Neural crest cell (in vitro differentiated cells): Measurements from ENCODE around the gene IQGAP1. TPM values are rescaled to one million over a fixed set of nuclear protein-coding genes. Genes with fewer than 3 reads are reported as not detected.

Experiments used
- DNase-seq: peaks from one replicate; pipeline ENCODE4 v3.0.0; 2021; ENCODE audit warnings: low read depth, mixed read lengths, low spot score
- H3K27ac Mint-ChIP-seq: one replicate; pipeline ENCODE4 v1.8.0; 2021; ENCODE audit warnings: mild to moderate bottlenecking, mixed read lengths; ENCODE audit not compliant: unreplicated experiment
- H3K27me3 Mint-ChIP-seq: 2 replicates; pipeline ENCODE4 v1.8.0; 2021; ENCODE audit warnings: low read depth, mild to moderate bottlenecking, mixed read lengths
- H3K36me3 Mint-ChIP-seq: 2 replicates; pipeline ENCODE4 v1.8.0; 2021; ENCODE audit warnings: low read depth, mild to moderate bottlenecking, mixed read lengths
- H3K4me1 Mint-ChIP-seq: 2 replicates; pipeline ENCODE4 v1.8.0; 2021; ENCODE audit warnings: mixed read lengths
- H3K4me3 Mint-ChIP-seq: one replicate; pipeline ENCODE4 v1.8.0; 2021; ENCODE audit warnings: mild to moderate bottlenecking, mixed read lengths
- H3K9me3 Mint-ChIP-seq: 2 replicates; pipeline ENCODE4 v1.8.0; 2021; ENCODE audit warnings: mixed read lengths
- CTCF ChIP-seq: fragments of 200-600 bp; sonication (generic); conservative IDR thresholded peaks from 2 replicates; pipeline ENCODE4 v1.5.0; 2021; ENCODE audit warnings: antibody characterized with exemption, mild to moderate bottlenecking
- total RNA-seq: library from RNA; stranded (reverse); gene quantifications from 2 replicates; pipeline ENCODE4 v1.2.1, GENCODE V29; 2021

Gene IQGAP1
- total RNA-seq, 1 donor from 2014 or later, result 46.1 TPM

GRCh38 chr15:90422043-90422442, 34.0 kb downstream of the IQGAP1 start:
- TF ChIP-seq CTCF, result no peak
- peaks cover 17% of the 10 kb centered on the region for H3K4me1 Mint-ChIP-seq
- DNase-seq, result no peak
- peaks cover 3% of the 10 kb centered on the region for H3K36me3 Mint-ChIP-seq
- H3K27ac Mint-ChIP-seq, result no peak overlapping the region
- no peaks in the 10 kb centered on the region for H3K9me3 Mint-ChIP-seq
- no peak overlapping the region for H3K4me3 Mint-ChIP-seq
- no peaks in the 10 kb centered on the region for H3K27me3 Mint-ChIP-seq

GRCh38 chr15:90422936-90423335, 34.9 kb downstream of the IQGAP1 start:
- no peak overlapping the region for H3K27ac Mint-ChIP-seq
- H3K4me1 Mint-ChIP-seq, result peaks cover 17% of the 10 kb centered on the region
- TF ChIP-seq CTCF, result no peak
- H3K36me3 Mint-ChIP-seq, result no peaks in the 10 kb centered on the region
- no peaks in the 10 kb centered on the region for H3K9me3 Mint-ChIP-seq
- no peaks in the 10 kb centered on the region for H3K27me3 Mint-ChIP-seq
- DNase-seq, result no peak
- H3K4me3 Mint-ChIP-seq, result no peak overlapping the region

GRCh38 chr15:90423801-90424319, 35.8 kb downstream of the IQGAP1 start:
- peaks cover 17% of the 10 kb centered on the region for H3K4me1 Mint-ChIP-seq
- no peak overlapping the region for H3K27ac Mint-ChIP-seq
- DNase-seq, result no peak
- H3K4me3 Mint-ChIP-seq, result no peak overlapping the region
- H3K36me3 Mint-ChIP-seq, result no peaks in the 10 kb centered on the region
- H3K9me3 Mint-ChIP-seq, result no peaks in the 10 kb centered on the region
- no peaks in the 10 kb centered on the region for H3K27me3 Mint-ChIP-seq
- no peak for TF ChIP-seq CTCF

GRCh38 chr15:90425726-90426346, 37.8 kb downstream of the IQGAP1 start:
- peak overlapping the region; percentile 78 for H3K27ac Mint-ChIP-seq
- no peaks in the 10 kb centered on the region for H3K27me3 Mint-ChIP-seq
- no peaks in the 10 kb centered on the region for H3K36me3 Mint-ChIP-seq
- peaks cover 21% of the 10 kb centered on the region for H3K4me1 Mint-ChIP-seq
- DNase-seq, result no peak
- H3K4me3 Mint-ChIP-seq, result no peak overlapping the region
- TF ChIP-seq CTCF, result no peak
- no peaks in the 10 kb centered on the region for H3K9me3 Mint-ChIP-seq

GRCh38 chr15:90427185-90427584, 39.1 kb downstream of the IQGAP1 start:
- Mint-ChIP-seq H3K4me1 (peaks cover 21% of the 10 kb centered on the region), H3K36me3 (no peaks in the 10 kb centered on the region), H3K27me3 (no peaks in the 10 kb centered on the region), H3K27ac (no peak overlapping the region), H3K4me3 (no peak overlapping the region), H3K9me3 (no peaks in the 10 kb centered on the region)
- DNase-seq, result no peak
- TF ChIP-seq CTCF, result no peak
